AG08396 (cell line): ENCODE measurements around the gene RPS5.
A peak's percentile ranks its signal among the peaks of the same experiment; 100 is the strongest.
"Not testable (repeated sequence)": the region's sequence is repeated elsewhere in the genome, so short reads cannot be mapped to it uniquely, and the experiment has no call there.

Source experiments
- DNase-seq: peaks from one replicate; pipeline ENCODE4 v3.0.0; 2012; ENCODE audit warnings: low spot score, mixed read lengths

RPS5 gene

DNA sequence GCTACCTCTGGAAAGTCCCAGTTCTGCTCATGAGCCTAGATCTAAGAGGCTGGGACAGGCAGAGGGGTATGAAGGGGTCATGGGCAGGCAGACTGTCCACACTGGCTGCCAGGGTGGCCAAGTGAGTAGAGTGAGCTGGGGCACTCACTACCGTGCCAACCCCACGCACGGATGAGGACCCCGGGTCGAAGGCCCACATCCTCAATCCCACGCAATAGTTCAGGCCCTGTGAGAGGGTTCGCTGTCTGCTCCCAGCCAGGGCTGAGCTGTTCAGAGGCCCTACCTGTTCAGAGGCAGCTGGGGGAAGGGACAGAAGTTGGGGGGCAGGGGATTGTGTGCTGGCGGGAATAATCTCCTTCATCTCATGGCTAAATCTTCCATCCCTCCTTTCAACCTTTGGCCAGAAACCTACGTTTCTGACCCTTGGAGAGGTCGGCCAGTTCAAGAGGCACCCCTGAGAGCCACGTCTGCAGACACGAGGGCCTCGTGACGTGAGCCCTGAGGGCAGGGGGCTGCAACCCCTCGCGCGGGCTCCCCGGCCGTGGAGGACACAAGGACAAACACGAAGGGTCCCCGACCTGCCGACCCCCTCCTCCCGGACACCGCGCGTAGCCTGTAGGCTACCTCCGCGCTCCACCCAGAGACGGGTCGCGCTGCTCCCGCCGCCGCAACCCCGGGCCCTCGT lies 1.0 kb upstream of the RPS5 start:
- no peak for DNase-seq

DNA sequence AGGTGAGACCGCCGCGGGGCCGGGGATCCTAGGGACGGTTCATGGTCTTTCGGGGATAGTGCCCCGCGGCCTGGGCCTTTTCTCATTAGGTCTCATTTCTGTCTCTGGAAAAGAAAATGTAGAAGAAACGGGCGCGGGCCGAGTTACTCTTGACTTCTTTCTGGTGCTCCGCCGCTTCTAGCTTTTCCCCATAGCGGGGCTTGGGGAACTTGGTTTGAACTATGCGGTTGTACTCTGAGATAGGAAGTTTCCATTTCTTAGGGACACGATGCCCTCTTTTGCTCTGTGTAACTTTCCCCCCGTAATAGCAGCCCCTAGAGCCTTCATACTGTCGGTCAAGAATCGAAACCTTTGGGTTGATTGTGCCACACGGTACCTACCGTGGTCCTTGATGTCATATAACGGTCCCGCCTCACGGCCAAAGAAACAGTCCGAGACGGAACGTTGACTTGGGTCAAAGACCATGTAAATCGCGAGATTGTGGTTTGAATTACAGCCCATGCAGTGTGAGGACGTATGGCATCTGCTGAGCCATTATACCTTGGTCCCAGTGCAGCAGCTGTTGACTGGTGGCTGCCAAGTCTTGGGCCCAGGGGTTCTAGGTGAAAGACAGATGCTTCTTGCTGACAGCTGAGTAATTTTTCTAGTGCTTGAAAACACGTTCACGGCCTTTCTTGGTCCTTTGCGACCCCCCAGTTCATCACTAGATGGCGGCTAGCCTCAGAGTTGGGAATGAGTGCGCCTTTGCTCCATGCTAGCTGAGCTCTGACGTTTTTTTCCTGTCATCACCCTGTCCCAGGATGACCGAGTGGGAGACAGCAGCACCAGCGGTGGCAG lies 487 bp downstream of the RPS5 start:
- no peak for DNase-seq

DNA sequence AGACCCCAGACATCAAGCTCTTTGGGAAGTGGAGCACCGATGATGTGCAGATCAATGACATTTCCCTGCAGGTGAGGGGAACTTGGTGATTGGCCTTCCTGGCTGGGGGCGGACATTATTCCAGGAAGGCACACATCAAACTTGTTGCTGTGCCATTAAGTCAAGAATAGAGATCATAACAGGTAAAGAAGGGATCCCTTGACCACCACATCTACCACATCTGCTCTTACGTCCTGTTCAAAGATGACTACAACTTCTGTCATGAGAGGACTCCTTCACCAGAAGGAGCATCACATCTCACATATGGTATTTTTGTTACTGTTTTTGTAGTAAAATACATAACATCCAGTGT lies 1.1 kb downstream of the RPS5 start:
- DNase-seq = no peak

DNA sequence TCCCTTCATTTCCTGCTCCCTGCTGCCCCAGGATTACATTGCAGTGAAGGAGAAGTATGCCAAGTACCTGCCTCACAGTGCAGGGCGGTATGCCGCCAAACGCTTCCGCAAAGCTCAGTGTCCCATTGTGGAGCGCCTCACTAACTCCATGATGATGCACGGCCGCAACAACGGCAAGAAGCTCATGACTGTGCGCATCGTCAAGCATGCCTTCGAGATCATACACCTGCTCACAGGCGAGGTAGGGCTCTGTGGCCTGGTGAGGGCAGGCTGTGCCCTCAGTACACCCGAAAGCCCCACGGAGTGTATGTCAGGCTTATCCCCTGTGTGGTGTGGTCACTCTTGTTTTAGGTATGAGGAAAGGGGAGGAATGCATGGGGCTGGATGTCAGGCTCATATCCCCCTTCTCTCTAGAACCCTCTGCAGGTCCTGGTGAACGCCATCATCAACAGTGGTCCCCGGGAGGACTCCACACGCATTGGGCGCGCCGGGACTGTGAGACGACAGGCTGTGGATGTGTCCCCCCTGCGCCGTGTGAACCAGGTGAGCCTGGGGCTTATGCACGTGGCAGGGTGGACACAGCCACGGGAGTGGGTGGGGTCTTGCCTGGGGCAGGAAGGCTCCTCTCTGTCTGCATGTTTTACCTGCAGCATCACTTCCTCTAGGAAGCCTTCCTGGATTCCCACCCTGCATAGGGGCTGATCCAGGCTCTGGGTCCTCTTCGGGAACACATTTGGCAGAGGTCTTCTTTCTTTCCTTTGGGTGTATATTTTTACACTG lies 6.1 kb downstream of the RPS5 start:
- DNase-seq = no peak

DNA sequence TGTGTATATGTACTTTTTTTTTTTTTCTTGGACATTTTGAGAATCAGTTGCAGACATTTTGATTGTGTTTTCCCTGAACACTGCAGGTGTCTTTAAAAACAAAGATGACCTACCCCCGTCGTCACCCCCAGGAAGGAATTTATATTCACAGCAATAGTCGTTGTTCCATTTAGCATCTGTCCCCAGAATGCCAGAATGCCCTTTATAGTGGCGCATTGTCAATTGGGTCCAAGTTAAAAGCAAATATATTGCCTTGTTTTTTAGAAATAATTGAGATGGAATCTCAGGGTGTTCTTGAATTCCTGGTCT lies 6.6 kb downstream of the RPS5 start:
- DNase-seq = no peak

DNA sequence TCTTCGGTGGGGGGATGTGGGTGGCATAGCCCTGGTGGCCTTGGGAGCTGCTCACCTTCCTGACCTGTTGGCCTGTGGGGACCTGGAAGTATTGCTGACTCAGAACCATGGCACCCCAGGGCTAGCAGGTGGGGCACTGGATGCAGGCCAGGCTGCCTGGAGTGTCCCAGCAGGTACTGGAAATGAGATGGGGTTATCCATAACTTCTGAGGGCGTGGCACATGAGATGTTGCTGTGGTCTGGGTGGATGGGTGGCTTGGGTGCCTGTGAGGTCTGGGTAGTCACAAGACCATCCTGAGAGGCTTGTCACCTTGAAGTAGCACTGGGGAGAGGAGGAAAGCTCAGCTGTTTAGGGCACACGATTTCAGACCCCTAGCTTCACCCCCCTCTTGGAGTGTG lies 7.8 kb downstream of the RPS5 start:
- DNase-seq = no peak

DNA sequence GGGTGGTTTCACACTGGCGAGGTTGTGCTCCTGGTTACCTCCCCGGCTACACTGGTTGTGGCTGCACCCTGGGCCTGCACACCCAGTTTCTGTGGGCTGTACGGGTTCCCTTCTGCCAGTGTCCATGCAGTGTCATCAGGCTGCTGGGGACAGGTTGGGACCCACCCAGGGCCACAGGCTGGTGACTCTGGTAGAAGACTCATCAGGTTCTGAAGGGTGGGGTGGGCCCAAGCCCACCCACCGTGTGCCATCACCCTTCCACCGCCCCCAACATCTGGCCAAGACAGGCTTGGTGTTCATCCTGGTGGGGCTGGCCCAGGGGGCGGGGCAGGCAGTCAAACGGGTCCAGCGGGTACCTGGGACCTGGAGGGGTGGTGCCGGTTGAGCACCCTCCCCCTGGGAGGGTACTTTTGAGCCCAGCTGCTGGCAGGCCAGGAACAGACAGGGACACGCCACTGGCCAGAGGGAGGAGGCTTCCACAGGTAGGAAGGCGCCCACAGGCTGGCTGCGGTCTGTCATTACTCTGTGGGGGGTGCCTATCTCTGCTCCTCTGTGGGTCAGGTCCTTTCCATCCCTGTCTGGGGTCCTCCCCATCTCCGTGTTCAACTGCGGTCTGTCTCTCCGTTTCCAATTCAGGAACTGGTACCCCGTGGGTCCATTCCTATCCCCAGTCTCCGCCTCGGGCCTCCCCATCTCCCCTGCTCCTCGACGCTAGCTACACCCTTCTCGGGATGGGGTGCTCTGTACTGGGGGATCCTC lies 8.3 kb downstream of the RPS5 start, which contains the start of gene RNF225:
RNF225 (plus strand) TSS at position 437 of the 759 bp plus-strand sequence. CDS start 434 bp downstream, outside the sequence.
- no peak for DNase-seq

DNA sequence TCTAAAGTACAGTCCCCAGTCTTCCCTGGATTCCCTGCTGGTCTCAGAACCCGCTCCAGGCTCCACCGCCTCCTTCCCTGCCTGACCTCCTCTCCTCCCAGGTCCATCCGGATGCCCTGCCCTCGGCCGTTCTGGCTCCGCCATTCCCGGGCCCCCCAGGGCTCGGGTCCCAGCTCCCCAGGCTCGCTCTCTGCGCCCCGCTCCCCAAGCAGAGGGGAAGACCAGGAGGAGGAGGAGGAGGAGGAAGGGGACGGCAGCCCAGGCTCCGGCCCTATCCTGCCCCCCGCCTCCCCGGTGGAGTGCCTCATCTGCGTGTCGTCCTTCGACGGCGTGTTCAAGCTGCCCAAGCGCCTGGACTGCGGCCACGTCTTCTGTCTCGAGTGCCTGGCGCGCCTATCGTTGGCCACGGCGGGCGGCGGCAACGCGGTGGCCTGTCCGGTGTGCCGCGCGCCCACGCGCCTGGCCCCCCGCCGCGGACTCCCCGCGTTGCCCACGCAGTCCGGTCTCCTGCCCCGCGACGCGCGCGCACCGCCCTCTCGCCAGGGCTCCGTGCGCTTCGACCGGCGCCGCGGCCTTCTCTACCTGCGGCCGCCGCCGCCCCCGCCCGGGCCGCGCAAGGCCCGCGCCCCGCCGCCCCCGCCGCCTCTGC lies 9.0 kb downstream of the RPS5 start:
- DNase-seq = no peak

DNA sequence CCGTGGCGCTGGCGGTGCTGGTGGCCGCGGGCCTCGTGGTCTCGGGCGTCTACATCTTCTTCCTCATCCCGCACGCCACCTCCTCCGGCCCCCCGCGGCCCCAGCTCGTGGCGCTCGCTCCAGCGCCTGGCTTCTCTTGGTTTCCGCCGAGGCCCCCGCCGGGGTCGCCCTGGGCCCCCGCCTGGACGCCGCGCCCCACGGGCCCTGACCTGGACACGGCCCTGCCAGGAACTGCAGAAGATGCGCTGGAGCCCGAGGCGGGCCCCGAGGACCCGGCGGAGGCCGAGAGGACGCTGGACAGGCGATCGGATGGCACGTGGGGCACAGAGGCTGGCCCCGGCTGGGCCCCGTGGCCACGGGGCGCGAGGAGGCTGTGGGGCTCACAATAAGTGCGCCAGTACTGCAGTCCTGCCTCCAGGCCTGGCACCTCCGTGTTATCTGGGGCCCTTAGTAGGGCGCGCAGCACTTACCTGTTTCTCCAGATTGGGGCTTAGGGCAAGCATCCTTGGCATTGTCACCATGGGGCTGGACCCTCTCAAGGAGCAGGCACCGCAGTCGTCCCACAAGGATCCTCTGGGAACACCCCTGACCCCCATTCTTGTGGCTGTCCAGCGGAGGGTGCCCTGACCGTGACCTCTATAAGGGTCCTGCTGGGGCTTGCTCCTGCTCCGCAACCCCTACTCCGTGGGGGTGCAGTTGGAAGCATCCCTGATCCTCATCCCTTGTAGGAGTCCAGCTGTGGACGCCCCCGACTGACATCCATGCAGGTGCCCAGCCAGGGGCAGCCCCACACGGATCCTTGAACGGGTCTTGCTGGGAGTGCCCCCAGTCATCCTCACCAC lies 9.8 kb downstream of the RPS5 start:
- DNase-seq = no peak

DNA sequence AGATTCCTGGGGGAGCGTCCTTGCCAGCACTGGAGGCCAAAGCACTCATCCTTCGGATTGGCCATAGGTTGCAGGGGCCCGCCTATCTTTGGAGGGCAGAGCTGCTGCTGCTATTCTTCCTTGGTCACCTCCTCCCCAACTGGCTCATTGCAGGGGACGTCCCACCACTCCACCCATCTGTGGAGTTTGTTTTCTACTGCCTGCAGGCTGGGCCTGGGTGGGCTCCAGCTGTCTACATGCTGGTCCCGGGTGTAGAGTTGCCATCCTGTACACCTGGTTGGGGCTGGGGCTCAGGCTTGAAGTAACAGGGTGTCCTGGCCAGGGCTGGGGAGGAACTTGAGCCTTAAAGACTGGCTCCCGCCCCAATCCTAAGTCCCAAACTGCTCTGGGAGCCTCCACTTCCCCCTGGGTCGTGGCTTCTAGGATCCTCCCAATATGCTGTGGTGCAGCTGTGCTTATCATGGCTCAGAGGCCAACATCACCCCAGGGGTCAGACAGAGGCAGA lies 10.5 kb downstream of the RPS5 start:
- DNase-seq = no peak

DNA sequence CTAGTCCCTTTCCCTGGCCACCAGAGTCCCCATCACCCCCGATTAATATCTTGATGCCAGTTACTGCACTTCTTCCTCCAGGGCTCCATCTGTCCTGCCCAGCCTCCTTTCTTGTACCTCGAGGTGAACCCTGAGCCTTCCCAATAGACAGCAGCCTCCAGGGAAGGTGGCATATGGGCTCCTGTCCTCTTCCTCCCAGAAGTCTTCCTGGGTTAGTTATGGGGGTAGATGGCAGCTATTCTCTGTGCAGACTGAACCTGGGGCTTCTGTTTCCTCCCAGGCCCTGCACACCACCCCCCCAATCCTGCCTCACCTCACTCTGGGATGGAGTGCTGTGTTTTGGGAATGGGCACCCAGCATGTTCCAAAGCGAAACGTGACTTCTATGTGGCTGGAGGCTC lies 11.0 kb downstream of the RPS5 start:
- no peak for DNase-seq

DNA sequence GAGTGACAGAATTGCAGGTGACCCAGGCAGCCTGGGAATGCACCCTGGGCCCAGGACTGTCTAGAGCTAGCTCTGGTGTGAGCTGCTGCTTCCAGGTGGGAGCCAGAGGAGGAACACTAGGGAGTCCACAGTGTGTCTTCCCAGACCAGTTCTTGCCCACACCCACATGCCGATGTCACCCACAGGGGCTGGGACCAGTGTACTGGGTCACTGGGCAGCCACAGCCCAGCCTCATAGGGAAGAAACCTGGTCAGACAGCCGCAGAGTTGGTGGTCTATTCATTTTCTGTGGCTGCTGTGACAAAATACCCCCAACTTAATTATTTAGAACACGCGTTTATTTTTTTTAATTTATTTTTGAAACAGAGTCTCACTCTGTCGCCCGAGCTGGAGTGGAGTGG lies 11.5 kb downstream of the RPS5 start:
- DNase-seq = no peak

DNA sequence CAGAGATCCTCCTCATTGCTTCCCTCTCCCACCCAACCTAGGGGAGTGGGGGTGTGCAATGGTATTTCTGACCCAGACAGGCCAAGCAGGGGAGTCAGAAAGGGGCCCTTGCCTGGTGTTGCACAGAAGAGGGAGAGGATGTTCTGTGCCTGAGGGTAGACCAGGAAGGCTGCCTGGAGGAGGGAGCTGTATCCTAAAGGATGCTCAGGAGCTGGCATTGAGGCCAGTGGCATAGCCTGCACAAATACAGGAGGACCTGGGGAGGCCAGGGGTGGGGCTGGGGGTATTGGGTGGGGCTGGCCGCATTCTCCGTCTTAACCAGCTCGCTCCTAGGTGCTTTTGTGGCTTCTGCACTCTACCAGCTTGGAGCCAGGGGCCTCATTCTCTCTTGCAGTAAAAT lies 12.8 kb downstream of the RPS5 start:
- DNase-seq = no peak

DNA sequence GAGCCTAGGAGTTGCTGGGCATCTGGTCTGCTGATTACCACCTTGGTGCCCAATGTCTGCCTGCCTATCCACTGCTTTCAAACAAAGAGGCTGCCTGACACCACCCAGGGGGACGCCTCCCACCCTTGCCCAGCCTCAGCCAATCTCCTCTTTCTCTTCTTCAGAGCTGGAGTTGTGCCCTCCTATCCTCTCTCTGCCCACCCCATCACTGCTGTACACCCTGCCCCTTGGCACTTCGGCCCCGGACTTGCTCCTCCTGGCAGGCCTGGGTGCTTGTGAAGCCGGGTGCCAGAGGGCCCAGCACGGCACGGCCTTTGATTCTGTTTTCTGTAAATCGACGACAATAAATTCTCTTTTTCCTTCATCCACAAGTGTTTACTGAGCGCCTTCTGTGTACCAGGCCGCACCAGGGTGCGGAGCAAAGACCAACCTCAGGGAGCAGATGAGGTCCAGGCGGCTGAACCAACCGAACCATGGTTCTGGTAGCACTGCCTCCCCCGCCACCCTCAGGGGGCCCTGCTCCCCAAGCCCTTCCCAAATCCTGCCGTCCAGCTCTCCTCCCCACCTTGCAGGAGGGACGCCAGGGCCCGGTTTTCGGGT lies 13.3 kb downstream of the RPS5 start:
- no peak for DNase-seq

DNA sequence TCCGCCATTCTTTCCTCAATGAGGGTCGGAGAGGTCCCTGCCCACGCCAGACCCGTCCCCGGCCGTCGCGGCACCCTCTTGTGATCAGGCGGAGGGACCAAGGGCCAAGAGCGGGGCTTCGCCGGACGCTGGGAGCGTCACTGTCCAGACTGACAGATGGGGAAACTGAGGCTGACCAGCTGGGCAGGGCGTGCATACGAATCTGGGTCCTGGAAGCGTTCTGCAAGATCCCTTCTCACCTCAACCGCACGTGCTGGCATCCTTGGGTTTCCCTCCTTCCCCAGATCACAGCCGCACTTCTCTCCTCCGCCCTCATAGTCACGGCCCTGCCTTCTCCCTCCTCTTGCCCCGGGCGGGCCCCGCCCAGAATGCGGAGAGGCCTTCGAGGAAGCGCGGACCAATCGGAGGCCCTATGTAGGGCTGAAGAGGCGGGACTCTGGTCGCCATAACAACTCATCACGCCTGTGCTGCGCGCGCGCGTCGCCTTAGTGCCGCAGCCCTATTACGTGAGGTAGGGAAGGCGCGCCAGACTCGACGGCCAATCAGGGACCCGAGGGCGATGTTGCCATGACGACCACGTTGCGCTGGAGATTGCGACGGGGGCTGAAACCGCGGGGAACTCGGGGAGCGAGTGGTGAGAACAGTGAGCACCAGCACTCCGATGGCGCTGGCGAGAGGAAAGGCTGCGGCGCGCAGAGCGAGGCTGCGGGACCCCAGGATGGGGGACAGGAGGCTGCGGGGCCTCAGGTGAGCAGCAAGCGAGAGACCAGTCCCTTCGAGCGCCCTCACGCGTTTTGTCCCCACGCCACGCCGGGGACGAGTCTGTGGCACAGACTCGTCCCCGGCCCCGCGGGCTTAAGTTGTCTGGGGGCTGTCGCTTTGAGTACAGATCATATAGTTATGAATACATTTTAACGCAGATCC lies 14.1 kb downstream of the RPS5 start:
- peak; percentile 99 for DNase-seq

DNA sequence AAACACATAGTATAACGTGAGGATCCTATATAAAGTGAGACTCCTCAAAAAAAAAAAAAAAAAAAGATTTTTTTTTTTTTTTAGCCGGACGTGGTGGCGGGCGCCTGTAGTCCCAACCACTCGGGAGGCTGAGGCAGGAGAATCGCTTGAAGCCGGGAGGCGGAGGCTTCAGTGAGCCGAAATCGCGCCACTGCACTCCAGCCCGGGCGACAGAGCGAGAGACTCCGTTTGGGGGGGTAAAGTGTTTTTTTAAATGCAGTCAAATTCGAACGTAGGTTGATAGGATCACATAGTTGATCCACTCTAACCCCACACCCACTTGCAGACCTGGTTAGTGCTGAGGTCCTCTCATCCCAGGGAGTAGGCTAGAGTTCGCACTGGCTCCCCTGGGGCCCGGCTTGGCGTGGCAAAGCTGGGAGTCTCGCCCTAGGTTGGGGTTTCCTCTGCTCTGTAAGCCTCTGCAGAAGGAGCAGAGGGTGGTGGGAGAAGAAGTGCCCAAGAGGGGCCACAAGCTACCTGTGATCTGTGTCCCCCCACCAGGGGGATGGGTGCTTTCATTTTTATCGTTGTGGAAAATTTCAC lies 14.9 kb downstream of the RPS5 start:
- no peak for DNase-seq

DNA sequence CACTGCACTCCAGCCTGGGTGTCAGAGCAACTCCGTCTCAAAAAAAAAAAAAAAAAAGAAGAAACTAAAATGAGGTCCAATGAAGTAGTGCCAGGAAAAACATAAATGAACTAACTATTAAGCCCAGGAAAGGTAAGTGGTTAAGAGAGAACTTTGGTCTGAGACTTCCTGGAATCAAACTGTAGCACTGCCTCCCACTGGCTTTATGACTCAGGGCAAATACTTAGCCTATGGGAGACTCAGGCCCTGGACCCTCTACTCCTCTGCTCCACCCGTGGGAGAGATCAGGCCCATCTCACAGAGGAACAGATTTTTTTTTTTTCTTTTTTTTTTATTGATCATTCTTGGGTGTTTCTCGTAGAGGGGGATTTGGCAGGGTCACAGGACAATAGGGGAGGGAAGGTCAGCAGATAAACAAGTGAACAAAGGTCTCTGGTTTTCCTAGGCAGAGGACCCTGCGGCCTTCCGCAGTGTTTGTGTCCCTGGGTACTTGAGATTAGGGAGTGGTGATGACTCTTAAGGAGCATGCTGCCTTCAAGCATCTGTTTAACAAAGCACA lies 16.9 kb downstream of the RPS5 start:
- DNase-seq = not testable (repeated sequence)
